NCI-H1105 treated with DMSO at 0.1 percent for 48 hours (cell line): ENCODE results near the gene ADAMTS17.
A peak's percentile ranks its signal among the peaks of the same experiment; 100 is the strongest.

Source experiments
- DNase-seq: peaks from one replicate; lab custom pipeline; 2025; lab: John Stamatoyannopoulos, UW

ADAMTS17 gene

GRCh38 chr15:100049936-100050876 lies 291.6 kb downstream of the ADAMTS17 start:
- DNase-seq, result no peak

GRCh38 chr15:100049483-100049882 lies 292.3 kb downstream of the ADAMTS17 start:
- DNase-seq, result no peak

GRCh38 chr15:100048736-100049135 lies 293.0 kb downstream of the ADAMTS17 start:
- DNase-seq, result no peak

- DNase-seq, result no peak
These were observed 298.1 kb downstream of the ADAMTS17 start for GRCh38 chr15:100043692-100044091.

GRCh38 chr15:100043068-100043641 lies 298.6 kb downstream of the ADAMTS17 start:
- no peak for DNase-seq

- DNase-seq, result no peak
These were observed 299.2 kb downstream of the ADAMTS17 start for GRCh38 chr15:100042558-100042957.

- DNase-seq, result no peak
These were observed 300.5 kb downstream of the ADAMTS17 start for GRCh38 chr15:100041127-100041828.

GRCh38 chr15:100039994-100040393 lies 301.8 kb downstream of the ADAMTS17 start:
- DNase-seq, result no peak

GRCh38 chr15:100038736-100039135 lies 303.0 kb downstream of the ADAMTS17 start:
- DNase-seq, result no peak

- no peak for DNase-seq
These were observed 303.9 kb downstream of the ADAMTS17 start for GRCh38 chr15:100037901-100038300.

GRCh38 chr15:100036015-100036414 lies 305.8 kb downstream of the ADAMTS17 start:
- no peak for DNase-seq

- no peak for DNase-seq
These were observed 307.6 kb downstream of the ADAMTS17 start for GRCh38 chr15:100034191-100034590.

- no peak for DNase-seq
These were observed 308.5 kb downstream of the ADAMTS17 start for GRCh38 chr15:100033140-100033857.

- no peak for DNase-seq
These were observed 309.3 kb downstream of the ADAMTS17 start for GRCh38 chr15:100032358-100033085.

- DNase-seq, result no peak
These were observed 310.0 kb downstream of the ADAMTS17 start for GRCh38 chr15:100031665-100032357.

- no peak for DNase-seq
These were observed 311.1 kb downstream of the ADAMTS17 start for GRCh38 chr15:100030586-100031229.

GRCh38 chr15:100029868-100030479 lies 311.8 kb downstream of the ADAMTS17 start:
- DNase-seq, result no peak

- no peak for DNase-seq
These were observed 312.7 kb downstream of the ADAMTS17 start for GRCh38 chr15:100029045-100029444.

GRCh38 chr15:100026041-100026440 lies 315.7 kb downstream of the ADAMTS17 start:
- DNase-seq, result no peak

GRCh38 chr15:100022806-100023205 lies 319.0 kb downstream of the ADAMTS17 start:
- DNase-seq, result peak; percentile 17
